ENCODE data around the gene GCLC.

Gene GCLC

GRCh38 chr6:53530346-53530745, 14.6 kb downstream of the GCLC start:
- DNase-seq (ENCODE audit: insufficient read length, low spot score) (no peak), FAIRE-seq (no peak)
- TF ChIP-seq POU2F2 (IDR thresholded peaks at IDR 0.05; ENCODE audit: low read depth, low read length) (no peak), POLR2A (IDR thresholded peaks at IDR 0.05; ENCODE audit: low read depth, low read length) (no peak), TAF1 (IDR thresholded peaks at IDR 0.05; ENCODE audit: low read depth, low read length) (no peak), POLR2AphosphoS5 (IDR thresholded peaks at IDR 0.05; ENCODE audit: low read depth, low read length) (no peak), SPI1 (IDR thresholded peaks at IDR 0.05; ENCODE audit: low read depth, low read length) (no peak), PAX5 (IDR thresholded peaks at IDR 0.05; ENCODE audit: insufficient read depth, low read length, severe bottlenecking) (no peak)

GRCh38 chr6:53529324-53530036, 15.4 kb downstream of the GCLC start:
- FAIRE-seq = no peak

DNA sequence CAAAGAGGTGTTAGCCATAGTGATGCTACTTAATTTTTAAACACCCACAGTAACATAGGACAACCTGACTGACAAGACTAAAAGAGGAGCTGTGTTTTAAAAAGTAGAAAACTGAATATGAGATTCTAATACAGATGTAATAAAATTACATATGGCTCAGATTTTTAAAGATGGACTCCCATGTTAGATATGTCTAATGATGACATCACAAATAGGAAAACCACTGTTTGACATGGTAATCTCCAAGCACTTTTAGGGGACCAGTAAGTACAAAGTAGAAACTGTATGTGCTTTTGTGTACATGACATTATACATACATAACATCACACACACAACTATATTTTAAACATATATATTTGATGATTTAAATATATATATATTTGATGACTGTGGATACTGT, 16.8 kb downstream of the GCLC start:
- TF ChIP-seq SPI1 (IDR thresholded peaks at IDR 0.05; ENCODE audit: low read depth, low read length) (no peak), TAF1 (IDR thresholded peaks at IDR 0.05; ENCODE audit: low read depth, low read length) (no peak), POU2F2 (IDR thresholded peaks at IDR 0.05; ENCODE audit: low read depth, low read length) (no peak), POLR2A (IDR thresholded peaks at IDR 0.05; ENCODE audit: low read depth, low read length) (no peak), PAX5 (IDR thresholded peaks at IDR 0.05; ENCODE audit: insufficient read depth, low read length, severe bottlenecking) (no peak), POLR2AphosphoS5 (IDR thresholded peaks at IDR 0.05; ENCODE audit: low read depth, low read length) (no peak)
- no peak for DNase-seq (ENCODE audit: insufficient read length, low spot score)
- FAIRE-seq = no peak

More at GRCh38 chr6:53529324-53530036, 15.4 kb downstream of the GCLC start:
- no peak for TF ChIP-seq POU2F2 (IDR thresholded peaks at IDR 0.05; ENCODE audit: low read depth, low read length)
- no peak for TF ChIP-seq POLR2A (IDR thresholded peaks at IDR 0.05; ENCODE audit: low read depth, low read length)
- TF ChIP-seq POLR2AphosphoS5 (IDR thresholded peaks at IDR 0.05; ENCODE audit: low read depth, low read length) = no peak
- no peak for TF ChIP-seq TAF1 (IDR thresholded peaks at IDR 0.05; ENCODE audit: low read depth, low read length)
- TF ChIP-seq SPI1 (IDR thresholded peaks at IDR 0.05; ENCODE audit: low read depth, low read length) = no peak
- no peak for DNase-seq (ENCODE audit: insufficient read length, low spot score)

DNA sequence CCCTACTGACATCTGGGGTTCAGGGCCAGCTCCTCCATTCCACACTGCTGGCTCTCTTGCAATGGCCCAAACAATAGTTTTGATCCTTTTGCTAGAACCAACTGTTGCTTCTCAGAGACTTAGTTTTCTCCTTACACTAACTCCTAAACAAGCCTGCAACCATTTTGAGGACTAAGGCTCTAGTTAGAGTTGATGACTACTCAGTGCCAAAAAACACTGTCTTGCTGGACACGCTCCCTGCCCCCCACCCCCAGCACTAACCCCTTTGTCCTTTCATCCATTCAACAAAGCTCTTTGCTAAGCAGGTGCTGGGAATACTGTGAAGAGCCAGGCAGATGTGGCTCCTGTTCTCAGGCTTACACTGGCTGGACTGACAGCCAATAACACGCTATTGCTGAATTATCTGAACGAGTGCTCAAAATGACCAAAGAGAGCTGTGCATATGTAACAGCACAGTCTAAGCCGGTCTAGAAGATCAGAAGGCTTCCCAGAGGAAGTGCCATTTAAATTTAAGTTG, 17.6 kb downstream of the GCLC start:
- DNase-seq (ENCODE audit: insufficient read length, low spot score) (no peak), FAIRE-seq (no peak)
- no peak for TF ChIP-seq POLR2A (IDR thresholded peaks at IDR 0.05; ENCODE audit: low read depth, low read length)
- no peak for TF ChIP-seq SPI1 (IDR thresholded peaks at IDR 0.05; ENCODE audit: low read depth, low read length)

GRCh38 chr6:53526000-53526399, 18.9 kb downstream of the GCLC start:
- no peak for FAIRE-seq
- DNase-seq (ENCODE audit: insufficient read length, low spot score) = no peak
- TF ChIP-seq SPI1 (IDR thresholded peaks at IDR 0.05; ENCODE audit: low read depth, low read length) = no peak
- TF ChIP-seq POLR2A (IDR thresholded peaks at IDR 0.05; ENCODE audit: low read depth, low read length) = no peak
- TF ChIP-seq POU2F2 (IDR thresholded peaks at IDR 0.05; ENCODE audit: low read depth, low read length) = no peak
- TF ChIP-seq PAX5 (IDR thresholded peaks at IDR 0.05; ENCODE audit: insufficient read depth, low read length, severe bottlenecking) = no peak
- no peak for TF ChIP-seq POLR2AphosphoS5 (IDR thresholded peaks at IDR 0.05; ENCODE audit: low read depth, low read length)
- no peak for TF ChIP-seq TAF1 (IDR thresholded peaks at IDR 0.05; ENCODE audit: low read depth, low read length)

GRCh38 chr6:53524455-53524815, 20.5 kb downstream of the GCLC start:
- FAIRE-seq (no peak), DNase-seq (ENCODE audit: insufficient read length, low spot score) (no peak)
- no peak for TF ChIP-seq SPI1 (IDR thresholded peaks at IDR 0.05; ENCODE audit: low read depth, low read length)
- no peak for TF ChIP-seq POU2F2 (IDR thresholded peaks at IDR 0.05; ENCODE audit: low read depth, low read length)
- TF ChIP-seq POLR2AphosphoS5 (IDR thresholded peaks at IDR 0.05; ENCODE audit: low read depth, low read length) = no peak
- no peak for TF ChIP-seq POLR2A (IDR thresholded peaks at IDR 0.05; ENCODE audit: low read depth, low read length)
- TF ChIP-seq PAX5 (IDR thresholded peaks at IDR 0.05; ENCODE audit: insufficient read depth, low read length, severe bottlenecking) = no peak
- no peak for TF ChIP-seq TAF1 (IDR thresholded peaks at IDR 0.05; ENCODE audit: low read depth, low read length)

- DNase-seq (ENCODE audit: insufficient read length, low spot score) (no peak), FAIRE-seq (no peak)
Measured at GRCh38 chr6:53523511-53524454, 21.1 kb downstream of the GCLC start.

GRCh38 chr6:53520320-53520928, 24.5 kb downstream of the GCLC start:
- no peak for FAIRE-seq
- TF ChIP-seq POLR2A (IDR thresholded peaks at IDR 0.05; ENCODE audit: low read depth, low read length) (no peak), TAF1 (IDR thresholded peaks at IDR 0.05; ENCODE audit: low read depth, low read length) (no peak), POLR2AphosphoS5 (IDR thresholded peaks at IDR 0.05; ENCODE audit: low read depth, low read length) (no peak), SPI1 (IDR thresholded peaks at IDR 0.05; ENCODE audit: low read depth, low read length) (no peak), PAX5 (IDR thresholded peaks at IDR 0.05; ENCODE audit: insufficient read depth, low read length, severe bottlenecking) (no peak), POU2F2 (IDR thresholded peaks at IDR 0.05; ENCODE audit: low read depth, low read length) (no peak)
- no peak for DNase-seq (ENCODE audit: insufficient read length, low spot score)

More at GRCh38 chr6:53523511-53524454, 21.1 kb downstream of the GCLC start:
- TF ChIP-seq POU2F2 (IDR thresholded peaks at IDR 0.05; ENCODE audit: low read depth, low read length) (no peak), PAX5 (IDR thresholded peaks at IDR 0.05; ENCODE audit: insufficient read depth, low read length, severe bottlenecking) (no peak)

DNA sequence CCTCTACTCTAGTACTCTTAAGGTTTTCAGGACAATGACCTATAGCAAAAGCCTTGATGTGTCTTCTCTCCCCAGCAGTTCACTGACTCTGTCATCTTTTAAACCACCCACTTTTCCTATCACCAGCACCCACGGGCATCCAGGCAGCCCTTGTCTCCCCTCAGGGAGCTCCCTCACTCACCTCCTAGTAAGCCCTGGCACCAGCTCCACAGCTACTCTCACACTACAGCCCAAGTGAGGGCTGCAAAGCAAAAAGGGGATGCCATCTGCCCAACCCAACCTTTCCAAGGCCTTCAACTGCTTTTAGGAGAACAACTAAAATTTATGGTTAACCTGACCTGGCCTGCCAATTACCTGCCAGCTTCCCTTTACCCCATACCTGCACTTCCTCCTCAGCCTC, 26.0 kb downstream of the GCLC start:
- TF ChIP-seq POLR2A (IDR thresholded peaks at IDR 0.05; ENCODE audit: low read depth, low read length) (no peak), POLR2AphosphoS5 (IDR thresholded peaks at IDR 0.05; ENCODE audit: low read depth, low read length) (no peak), SPI1 (IDR thresholded peaks at IDR 0.05; ENCODE audit: low read depth, low read length) (no peak), TAF1 (IDR thresholded peaks at IDR 0.05; ENCODE audit: low read depth, low read length) (no peak), POU2F2 (IDR thresholded peaks at IDR 0.05; ENCODE audit: low read depth, low read length) (no peak), PAX5 (IDR thresholded peaks at IDR 0.05; ENCODE audit: insufficient read depth, low read length, severe bottlenecking) (no peak)
- no peak for FAIRE-seq
- no peak for DNase-seq (ENCODE audit: insufficient read length, low spot score)

All from GM12891 (cell line).